ENCODE results near the gene EGR4.

The EGR4 gene

GRCh38 chr2:73334620-73335019 lies 41.3 kb upstream of the EGR4 start:
- Histone ChIP-seq H2AFZ (ENCODE audit: low read depth) (no peak overlapping the region), H3K27me3 (ENCODE audit: insufficient read depth, low read depth) (no peaks in the 10 kb centered on the region), H3K9ac (no peak overlapping the region), H4K20me1 (ENCODE audit: insufficient read depth) (no peaks in the 10 kb centered on the region), H3K4me3 (IDR thresholded peaks at IDR 0.05; ENCODE audit: insufficient read depth, low read depth, low read length) (no peak overlapping the region), H3K79me2 (ENCODE audit: insufficient read depth, low read depth) (no peaks in the 10 kb centered on the region), H3K27ac (no peak overlapping the region), H3K4me1 (ENCODE audit: low read depth, poor library complexity, severe bottlenecking) (no peaks in the 10 kb centered on the region), H3K36me3 (ENCODE audit: insufficient read depth) (no peaks in the 10 kb centered on the region), H3K4me2 (no peak overlapping the region)
- TF ChIP-seq, protein P1, sequence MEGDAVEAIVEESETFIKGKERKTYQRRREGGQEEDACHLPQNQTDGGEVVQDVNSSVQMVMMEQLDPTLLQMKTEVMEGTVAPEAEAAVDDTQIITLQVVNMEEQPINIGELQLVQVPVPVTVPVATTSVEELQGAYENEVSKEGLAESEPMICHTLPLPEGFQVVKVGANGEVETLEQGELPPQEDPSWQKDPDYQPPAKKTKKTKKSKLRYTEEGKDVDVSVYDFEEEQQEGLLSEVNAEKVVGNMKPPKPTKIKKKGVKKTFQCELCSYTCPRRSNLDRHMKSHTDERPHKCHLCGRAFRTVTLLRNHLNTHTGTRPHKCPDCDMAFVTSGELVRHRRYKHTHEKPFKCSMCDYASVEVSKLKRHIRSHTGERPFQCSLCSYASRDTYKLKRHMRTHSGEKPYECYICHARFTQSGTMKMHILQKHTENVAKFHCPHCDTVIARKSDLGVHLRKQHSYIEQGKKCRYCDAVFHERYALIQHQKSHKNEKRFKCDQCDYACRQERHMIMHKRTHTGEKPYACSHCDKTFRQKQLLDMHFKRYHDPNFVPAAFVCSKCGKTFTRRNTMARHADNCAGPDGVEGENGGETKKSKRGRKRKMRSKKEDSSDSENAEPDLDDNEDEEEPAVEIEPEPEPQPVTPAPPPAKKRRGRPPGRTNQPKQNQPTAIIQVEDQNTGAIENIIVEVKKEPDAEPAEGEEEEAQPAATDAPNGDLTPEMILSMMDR (conservative IDR thresholded peaks at IDR 0.05; ENCODE audit: low read depth, low read length), result no peak

- Histone ChIP-seq H2AFZ (ENCODE audit: low read depth) (no peak overlapping the region), H3K4me2 (no peak overlapping the region), H3K4me3 (IDR thresholded peaks at IDR 0.05; ENCODE audit: insufficient read depth, low read depth, low read length) (no peak overlapping the region), H4K20me1 (ENCODE audit: insufficient read depth) (no peaks in the 10 kb centered on the region), H3K27ac (no peak overlapping the region), H3K36me3 (ENCODE audit: insufficient read depth) (no peaks in the 10 kb centered on the region), H3K79me2 (ENCODE audit: insufficient read depth, low read depth) (no peaks in the 10 kb centered on the region), H3K4me1 (ENCODE audit: low read depth, poor library complexity, severe bottlenecking) (no peaks in the 10 kb centered on the region), H3K9ac (no peak overlapping the region), H3K27me3 (ENCODE audit: insufficient read depth, low read depth) (no peaks in the 10 kb centered on the region)
- TF ChIP-seq, protein P1 (conservative IDR thresholded peaks at IDR 0.05; ENCODE audit: low read depth, low read length), result no peak
Observed at GRCh38 chr2:73334045-73334444, 40.7 kb upstream of the EGR4 start.

DNA sequence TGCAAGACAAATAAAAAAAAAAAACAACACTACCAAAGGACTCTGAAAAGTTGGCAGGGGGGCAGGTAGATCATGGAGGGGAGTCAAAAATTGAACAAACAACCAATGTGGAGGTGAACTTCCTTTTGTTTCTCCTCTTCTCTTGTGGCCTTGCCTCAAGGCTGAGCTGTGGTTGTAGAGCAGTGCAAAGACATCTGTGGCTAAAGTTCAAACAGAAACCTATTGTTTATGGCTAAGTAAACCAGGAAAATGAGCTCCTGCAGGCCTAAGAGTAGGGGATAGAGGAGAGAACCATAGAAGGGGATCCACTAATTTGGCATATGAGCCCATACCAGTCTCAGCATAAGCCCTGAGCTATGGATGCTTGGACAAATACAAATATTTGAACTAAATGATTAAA lies 40.2 kb upstream of the EGR4 start:
- H3K79me2 ChIP-seq (ENCODE audit: insufficient read depth, low read depth), result no peaks in the 10 kb centered on the region
- no peaks in the 10 kb centered on the region for H3K4me1 ChIP-seq (ENCODE audit: low read depth, poor library complexity, severe bottlenecking)
- no peak overlapping the region for H3K4me3 ChIP-seq (IDR thresholded peaks at IDR 0.05; ENCODE audit: insufficient read depth, low read depth, low read length)
- H2AFZ ChIP-seq (ENCODE audit: low read depth), result no peak overlapping the region
- TF ChIP-seq, protein P1 (conservative IDR thresholded peaks at IDR 0.05; ENCODE audit: low read depth, low read length), result no peak
- no peak overlapping the region for H3K27ac ChIP-seq
- no peak overlapping the region for H3K4me2 ChIP-seq
- no peaks in the 10 kb centered on the region for H3K27me3 ChIP-seq (ENCODE audit: insufficient read depth, low read depth)
- no peak overlapping the region for H3K9ac ChIP-seq
- no peaks in the 10 kb centered on the region for H4K20me1 ChIP-seq (ENCODE audit: insufficient read depth)
- no peaks in the 10 kb centered on the region for H3K36me3 ChIP-seq (ENCODE audit: insufficient read depth)

GRCh38 chr2:73324126-73324725 lies 30.9 kb upstream of the EGR4 start:
- Histone ChIP-seq H3K27me3 (ENCODE audit: insufficient read depth, low read depth) (no peaks in the 10 kb centered on the region), H3K79me2 (ENCODE audit: insufficient read depth, low read depth) (no peaks in the 10 kb centered on the region), H3K27ac (no peak overlapping the region), H3K36me3 (ENCODE audit: insufficient read depth) (no peaks in the 10 kb centered on the region), H3K4me2 (no peak overlapping the region), H3K4me1 (ENCODE audit: low read depth, poor library complexity, severe bottlenecking) (no peaks in the 10 kb centered on the region), H3K4me3 (IDR thresholded peaks at IDR 0.05; ENCODE audit: insufficient read depth, low read depth, low read length) (no peak overlapping the region), H4K20me1 (ENCODE audit: insufficient read depth) (no peaks in the 10 kb centered on the region), H3K9ac (no peak overlapping the region), H2AFZ (ENCODE audit: low read depth) (no peak overlapping the region)
- TF ChIP-seq, protein P1 (conservative IDR thresholded peaks at IDR 0.05; ENCODE audit: low read depth, low read length), result no peak
